Body of pancreas (tissue), 4 donors: ENCODE results near the gene NUTF2. TPM values are rescaled to one million over a fixed set of nuclear protein-coding genes. Genes with fewer than 3 reads are reported as not detected.

Experiments
- ATAC-seq: fragments of 150-250 bp; one replicate; pipeline ENCODE4 v1.9.1; 2016
- DNase-seq, 4 donors: peaks; one replicate each; pipeline ENCODE4 v3.0.0-alpha.2; 2019
- H3K27ac ChIP-seq, 4 donors: fragments of 200-600 bp; sonication (generic); 1 replicate in 3 of 4; 2 replicates in 1 of 4; pipeline versions ENCODE4 v1.5.1 to v1.6.1; 2016 to 2019; ENCODE audit warnings: mild to moderate bottlenecking in 1 of 4, mixed read lengths in 1 of 4, moderate library complexity in 1 of 4
- H3K27me3 ChIP-seq, 2 donors: fragments of 200-600 bp; sonication (generic); one replicate each; pipeline ENCODE4 v1.6.0; 2016; ENCODE audit warnings: mild to moderate bottlenecking in 1 of 2
- H3K36me3 ChIP-seq, 2 donors: fragments of 200-600 bp; sonication (generic); replicated peaks in 1 of 2; 2 replicates each; pipeline ENCODE4 v1.5.1; 2016; ENCODE audit warnings: low read depth in 2 of 2; ENCODE audit not compliant: insufficient read depth in 1 of 2
- H3K4me1 ChIP-seq: fragments of 200-600 bp; sonication (generic); one replicate; pipeline ENCODE4 v1.6.0; 2016
- H3K4me3 ChIP-seq, 2 donors: fragments of 200-600 bp; sonication (generic); 1 replicate in 1 of 2; 2 replicates in 1 of 2; pipeline ENCODE4 v1.5.1; 2016 to 2019
- H3K9me3 ChIP-seq, 3 donors: fragments of 200-600 bp; sonication (generic); 1 replicate in 2 of 3; 2 replicates in 1 of 3; pipeline ENCODE4 v1.5.1; 2016
- CTCF ChIP-seq, 7 experiments: fragments of 450-650 bp in 4 of 7; fragments of 200-600 bp in 3 of 7; sonication (generic) in 3 of 7; IDR thresholded peaks; one replicate each; pipeline ENCODE4 v1.5.1; 2016 to 2019; ENCODE audit warnings: antibody characterized with exemption in 7 of 7
- POLR2A ChIP-seq, 3 donors: fragments of 450-650 bp; IDR thresholded peaks; one replicate each; pipeline ENCODE4 v1.6.1; 2016; ENCODE audit warnings: antibody characterized with exemption in 3 of 3, mild to moderate bottlenecking in 2 of 3
- WGBS, 2 donors: methylation state at CpG; one replicate each; pipeline ENCODE4 v1.1.5; 2017; 5-methylcytosine and 5-hydroxymethylcytosine counted together
- intact Hi-C: fragments of 100-400 bp; cut with DNase I; formaldehyde crosslinking; loops from one replicate; pipeline ENCODE4 v1.15.1; 2023
- total RNA-seq, 2 donors: library from RNA; depleted of rRNA; stranded (reverse); fragments of >200 nt; gene quantifications; one replicate each; pipeline ENCODE4 v1.1.0, GENCODE V29; 2016

The NUTF2 gene
- 10 to 100 TPM; 39.2 to 42.8 TPM for total RNA-seq

DNA sequence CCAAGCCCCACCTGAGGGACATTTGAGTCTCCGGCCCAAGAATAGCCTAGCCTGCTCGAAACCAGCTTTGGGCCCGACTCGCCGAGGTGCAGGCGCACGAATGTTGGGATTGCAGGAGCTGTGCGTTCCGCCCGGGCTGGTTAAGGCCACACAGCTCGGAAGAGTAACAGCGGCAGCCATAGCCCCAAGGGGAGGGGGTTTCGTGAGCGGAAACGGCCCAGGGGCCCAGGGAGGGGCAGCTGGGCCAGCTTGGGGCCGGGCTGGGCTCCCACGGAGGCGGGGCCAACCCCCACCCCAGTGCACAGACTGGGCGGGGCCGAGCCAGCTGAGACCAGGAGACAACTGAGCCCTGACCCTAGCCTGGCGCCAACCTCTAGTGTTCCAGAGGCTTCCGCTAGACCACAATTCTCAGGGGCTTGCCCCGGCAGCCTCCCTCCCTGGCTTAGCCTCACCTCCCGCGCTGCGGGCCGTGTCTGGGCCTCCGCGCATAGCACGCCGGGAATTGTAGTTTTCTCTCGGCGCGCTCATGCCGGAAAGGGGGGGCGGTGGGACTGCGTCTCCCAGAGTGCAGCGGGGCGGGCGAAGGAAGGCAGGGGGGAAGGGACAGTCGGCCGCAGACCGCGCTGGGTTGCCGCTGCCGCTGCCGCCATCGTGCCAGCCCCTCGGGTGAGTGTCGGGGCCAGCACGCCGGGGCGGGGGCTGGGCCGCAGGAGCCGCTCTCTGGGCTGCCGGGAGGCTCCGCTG, at the start of gene NUTF2:
NUTF2 (plus strand) TSS at position 614 of the 744 bp plus-strand sequence. CDS start 18,198 bp downstream, outside the sequence.
- peak within 1 kb of the TSS; percentile 89 to 97 for H3K4me3 ChIP-seq
- DNase-seq (peak; percentile 95 to 97 (median 96)), ATAC-seq (peak; percentile 82)
- H3K36me3 ChIP-seq: no peaks in the 10 kb centered on the region
- intact Hi-C loops: no loop called here
- 1 to 4% methylated on average over 17 to 56 of the region's 57 CpGs for WGBS, 2 donors
- H3K27ac ChIP-seq: peak within 1 kb of the TSS; percentile 75 to 96 (median 90)
- H3K9me3 ChIP-seq: no peaks in the 10 kb centered on the region
- TF ChIP-seq CTCF (IDR thresholded peaks at IDR 0.05): peak in 1 of 7 experiments; percentile 26
- peak; percentile 66 to 75 (median 71) for TF ChIP-seq POLR2A (IDR thresholded peaks at IDR 0.05)
- peaks cover 58% of the 10 kb centered on the region for H3K4me1 ChIP-seq
- no peaks in the 10 kb centered on the region for H3K27me3 ChIP-seq

- Histone ChIP-seq H3K27me3 (no peaks in the 10 kb centered on the region), H3K4me1 (peaks cover 26% of the 10 kb centered on the region), H3K4me3 (no peak overlapping the region), H3K36me3 (no peaks in the 10 kb centered on the region), H3K9me3 (no peaks in the 10 kb centered on the region), H3K27ac (no peak overlapping the region)
- intact Hi-C loops: no loop called here
- 89% methylated on average over 3 to 5 of the region's 7 CpGs for WGBS, 2 donors
- no peak for TF ChIP-seq POLR2A (IDR thresholded peaks at IDR 0.05)
- TF ChIP-seq CTCF (IDR thresholded peaks at IDR 0.05): no peak
- DNase-seq (no peak), ATAC-seq (no peak)
Observed at GRCh38 chr16:67800338-67800926, 46.3 kb upstream of the NUTF2 start.

- no peak overlapping the region for H3K4me3 ChIP-seq
- peaks cover 30% of the 10 kb centered on the region for H3K4me1 ChIP-seq
- H3K36me3 ChIP-seq: no peaks in the 10 kb centered on the region
- TF ChIP-seq CTCF (IDR thresholded peaks at IDR 0.05): no peak
- TF ChIP-seq POLR2A (IDR thresholded peaks at IDR 0.05): no peak
- DNase-seq: no peak
- intact Hi-C loops: no loop called here
- ATAC-seq: no peak
- H3K27me3 ChIP-seq: no peaks in the 10 kb centered on the region
- 67 to 91% methylated on average over 1 of the region's 1 CpG for WGBS, 2 donors
- no peak overlapping the region for H3K27ac ChIP-seq
- no peaks in the 10 kb centered on the region for H3K9me3 ChIP-seq
Observed at GRCh38 chr16:67801241-67801640, 45.5 kb upstream of the NUTF2 start.

DNA sequence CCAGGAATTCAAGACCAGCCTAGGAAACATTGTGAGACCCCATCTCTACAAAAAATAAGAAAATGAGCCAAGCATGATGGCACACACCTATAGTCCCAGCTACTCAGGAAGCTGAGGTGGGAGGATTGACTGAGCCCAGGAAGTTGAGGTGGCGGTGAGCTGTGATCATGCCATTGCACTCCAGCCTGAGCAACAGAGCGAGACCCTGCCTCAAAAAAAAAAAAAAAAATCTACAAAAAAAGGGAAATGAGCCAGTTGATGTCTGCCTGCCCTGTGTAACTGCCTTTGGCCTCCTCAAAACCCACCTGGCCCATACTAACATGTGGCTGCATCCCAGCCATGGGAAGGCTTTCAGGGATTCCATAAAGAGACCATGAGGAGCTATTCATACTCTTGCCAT, 44.9 kb upstream of the NUTF2 start:
- Histone ChIP-seq H3K4me1 (peaks cover 30% of the 10 kb centered on the region), H3K27me3 (no peaks in the 10 kb centered on the region), H3K9me3 (no peaks in the 10 kb centered on the region), H3K27ac (no peak overlapping the region), H3K36me3 (no peaks in the 10 kb centered on the region), H3K4me3 (no peak overlapping the region)
- ATAC-seq (no peak), DNase-seq (no peak)
- TF ChIP-seq CTCF (IDR thresholded peaks at IDR 0.05): no peak
- 93 to 100% methylated on average over 2 of the region's 2 CpGs for WGBS, 2 donors
- intact Hi-C loops: no loop called here
